Bronchial epithelial cell (primary cell): Measurements from ENCODE around the gene BRPF1. TPM values are rescaled to one million over a fixed set of nuclear protein-coding genes. Genes with fewer than 3 reads are reported as not detected.
A peak's percentile ranks its signal among the peaks of the same experiment; 100 is the strongest.

Experiments used
- DNase-seq: peaks from one replicate; pipeline ENCODE4 v3.0.0-alpha.2; 2010; ENCODE audit warnings: low read depth
- FAIRE-seq: peaks from 2 replicates; lab custom pipeline; 2011; peaks lifted over from hg19 to GRCh38; lab: Jason Lieb, UNC
- H3K27me3 ChIP-seq: 2 replicates; pipeline ENCODE4 v1.5.1; 2011; ENCODE audit warnings: low read length; ENCODE audit not compliant: control insufficient read depth, insufficient read depth
- H3K36me3 ChIP-seq: 2 replicates; pipeline ENCODE4 v1.5.1; 2011; ENCODE audit warnings: low read length; ENCODE audit not compliant: control insufficient read depth, insufficient read depth
- H3K4me3 ChIP-seq: 2 replicates; pipeline ENCODE4 v1.5.1; 2011; ENCODE audit warnings: mild to moderate bottlenecking, low read depth, low read length, control low read depth
- total RNA-seq: library from RNA; depleted of rRNA; stranded (reverse); fragments of >200 nt; gene quantifications from 2 replicates; pipeline ENCODE4 v1.2.1, GENCODE V29; 2014
- TF ChIP-seq, protein P1 (sequence below): IDR thresholded peaks from 2 replicates; pipeline ENCODE4 v1.5.1; 2011; ENCODE audit warnings: mild to moderate bottlenecking, moderate library complexity, low read length, control low read depth, inconsistent platforms; ENCODE audit not compliant: insufficient read depth, severe bottlenecking

Gene BRPF1
- total RNA-seq, result 14.0 and 14.7 TPM in 2 replicates

DNA sequence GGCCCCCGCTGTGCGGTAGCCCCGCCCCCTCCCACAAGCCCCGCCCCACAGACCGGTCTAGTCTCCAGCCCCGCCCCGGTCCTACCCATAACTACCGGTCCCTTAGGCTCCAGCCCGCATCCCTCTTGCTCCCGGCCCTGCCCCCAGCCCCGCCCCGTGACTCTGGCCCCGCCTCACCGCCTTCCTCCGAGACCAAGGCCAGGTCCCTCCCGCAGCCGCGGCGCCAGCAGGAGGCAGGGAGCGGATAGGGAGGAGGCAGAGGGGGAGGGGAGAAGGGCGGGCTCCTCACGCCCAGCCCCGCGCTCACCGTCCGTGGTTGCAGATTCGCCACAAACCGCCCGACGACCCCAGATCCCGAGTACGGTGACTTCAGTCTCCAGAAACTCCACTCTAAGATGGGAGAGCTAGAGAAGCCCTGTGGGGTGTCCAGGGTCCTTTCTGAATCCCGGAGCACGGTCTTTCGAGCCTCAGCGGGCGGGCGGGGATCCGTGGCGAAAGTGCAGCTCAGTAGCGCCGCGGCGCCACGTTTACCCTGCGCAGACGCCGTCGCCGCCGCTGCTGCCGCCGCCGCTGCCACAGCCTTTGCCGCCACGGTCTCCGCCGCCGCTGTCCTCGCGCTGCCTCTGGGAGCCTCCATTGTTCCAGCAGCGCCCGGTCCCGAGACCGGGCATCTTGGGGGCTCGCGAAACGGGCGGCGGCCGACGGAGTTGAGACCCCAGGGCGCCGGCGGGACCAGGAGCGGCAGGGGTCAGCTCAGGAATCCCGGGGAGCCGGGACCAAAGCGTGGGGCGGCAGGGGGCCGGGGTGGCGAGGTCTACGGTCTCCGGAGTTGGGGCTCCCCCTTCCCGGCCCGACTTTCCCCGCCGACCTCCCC is at the start of gene BRPF1:
Gene BRPF1, plus strand, starts transcription at position 530 of the 874 bp plus-strand sequence. CDS start 2,406 bp downstream, outside the sequence.
- peak; percentile 92 for DNase-seq
- Histone ChIP-seq H3K4me3 (peak within 1 kb of the TSS; percentile 86), H3K36me3 (peaks cover 9% of the 10 kb centered on the region), H3K27me3 (no peaks in the 10 kb centered on the region)
- no peak for FAIRE-seq
- TF ChIP-seq, protein P1, sequence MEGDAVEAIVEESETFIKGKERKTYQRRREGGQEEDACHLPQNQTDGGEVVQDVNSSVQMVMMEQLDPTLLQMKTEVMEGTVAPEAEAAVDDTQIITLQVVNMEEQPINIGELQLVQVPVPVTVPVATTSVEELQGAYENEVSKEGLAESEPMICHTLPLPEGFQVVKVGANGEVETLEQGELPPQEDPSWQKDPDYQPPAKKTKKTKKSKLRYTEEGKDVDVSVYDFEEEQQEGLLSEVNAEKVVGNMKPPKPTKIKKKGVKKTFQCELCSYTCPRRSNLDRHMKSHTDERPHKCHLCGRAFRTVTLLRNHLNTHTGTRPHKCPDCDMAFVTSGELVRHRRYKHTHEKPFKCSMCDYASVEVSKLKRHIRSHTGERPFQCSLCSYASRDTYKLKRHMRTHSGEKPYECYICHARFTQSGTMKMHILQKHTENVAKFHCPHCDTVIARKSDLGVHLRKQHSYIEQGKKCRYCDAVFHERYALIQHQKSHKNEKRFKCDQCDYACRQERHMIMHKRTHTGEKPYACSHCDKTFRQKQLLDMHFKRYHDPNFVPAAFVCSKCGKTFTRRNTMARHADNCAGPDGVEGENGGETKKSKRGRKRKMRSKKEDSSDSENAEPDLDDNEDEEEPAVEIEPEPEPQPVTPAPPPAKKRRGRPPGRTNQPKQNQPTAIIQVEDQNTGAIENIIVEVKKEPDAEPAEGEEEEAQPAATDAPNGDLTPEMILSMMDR, result peak; percentile 24

- no peak for DNase-seq
- Histone ChIP-seq H3K36me3 (peaks cover 35% of the 10 kb centered on the region), H3K27me3 (no peaks in the 10 kb centered on the region), H3K4me3 (no peak overlapping the region)
- FAIRE-seq, result no peak
- TF ChIP-seq, protein P1, result no peak
These were observed 49.4 kb upstream of the BRPF1 start for GRCh38 chr3:9682096-9682495.

DNA sequence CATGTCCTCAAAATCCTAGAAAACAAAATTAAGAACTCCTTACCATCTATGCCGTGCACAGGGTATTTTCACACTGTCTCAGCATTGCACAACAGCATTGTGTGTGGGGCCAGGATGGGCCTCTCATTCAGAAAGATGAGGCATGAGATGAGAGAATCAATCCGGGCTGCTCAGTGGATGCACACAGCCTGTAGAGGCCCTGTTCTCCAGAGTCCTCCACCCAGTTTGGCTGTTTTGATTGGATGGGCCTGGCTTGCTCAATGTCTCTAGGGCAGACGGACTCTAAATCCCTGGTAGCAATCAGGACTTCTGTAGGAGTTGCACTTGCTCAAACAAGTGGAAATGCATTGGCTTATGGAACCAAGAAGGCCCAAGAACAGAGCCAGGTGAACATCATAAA is 48.1 kb upstream of the BRPF1 start:
- DNase-seq, result no peak
- Histone ChIP-seq H3K36me3 (peaks cover 40% of the 10 kb centered on the region), H3K4me3 (no peak overlapping the region), H3K27me3 (no peaks in the 10 kb centered on the region)
- TF ChIP-seq, protein P1, result no peak
- FAIRE-seq, result no peak

DNA sequence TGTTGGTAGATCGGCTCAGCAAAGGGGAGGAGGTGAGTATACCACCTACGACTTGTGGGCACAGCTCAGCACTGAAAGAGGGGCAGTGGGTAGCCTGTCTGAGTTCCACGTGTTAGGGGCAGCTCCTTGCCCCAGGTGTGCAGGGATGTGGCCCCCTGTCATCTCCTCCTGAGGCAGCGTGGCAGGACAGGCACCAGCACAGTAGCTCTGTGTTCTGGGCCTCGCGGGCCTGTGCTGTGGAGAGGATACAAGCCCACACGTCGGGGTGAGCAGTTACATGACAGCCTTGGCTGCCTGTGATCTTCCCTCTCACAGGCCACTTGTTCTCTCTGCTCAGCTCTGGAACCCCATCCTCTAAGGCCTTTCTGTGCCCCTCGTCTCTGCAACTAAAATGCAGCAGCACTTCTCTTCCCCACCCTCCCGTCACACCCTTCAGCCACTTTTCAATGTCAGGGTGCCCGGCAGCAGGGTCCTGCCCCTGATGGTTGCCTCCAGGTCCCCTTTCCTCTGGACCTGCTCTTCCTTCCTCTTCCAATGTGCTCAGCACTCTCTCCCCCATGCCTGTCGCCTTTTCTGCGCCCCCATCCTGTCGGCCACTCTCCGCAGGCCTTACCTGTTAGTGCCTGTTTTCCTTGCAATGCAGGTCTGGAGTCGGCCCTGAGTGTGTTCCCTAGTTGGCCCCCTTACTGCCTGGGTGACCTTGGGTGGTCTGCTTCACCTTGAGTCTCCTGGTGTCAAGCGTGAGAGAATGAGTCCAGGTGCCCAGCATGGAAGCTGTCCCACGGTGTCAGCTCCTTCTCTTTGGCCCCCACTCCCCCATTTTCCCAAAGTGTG is 46.1 kb upstream of the BRPF1 start:
- H3K27me3 ChIP-seq, result no peaks in the 10 kb centered on the region
- DNase-seq (no peak), FAIRE-seq (no peak)
- TF ChIP-seq, protein P1, result no peak
- H3K36me3 ChIP-seq, result peaks cover 47% of the 10 kb centered on the region
- H3K4me3 ChIP-seq, result no peak overlapping the region

- Histone ChIP-seq H3K27me3 (no peaks in the 10 kb centered on the region), H3K36me3 (peaks cover 43% of the 10 kb centered on the region), H3K4me3 (no peak overlapping the region)
- TF ChIP-seq, protein P1, result no peak
- DNase-seq, result no peak
- FAIRE-seq, result no peak
These were observed 45.4 kb upstream of the BRPF1 start for GRCh38 chr3:9686050-9686550.
